HG02798 (cell line): ENCODE measurements around the gene TRIM54.
"Not testable (repeated sequence)": the region's sequence is repeated elsewhere in the genome, so short reads cannot be mapped to it uniquely, and the experiment has no call there.

Source experiments
- ATAC-seq: cut with Tn5 transposase; IDR thresholded peaks from one replicate; pipeline ENCODE4 v1.9.1; 2021; ENCODE audit warnings: mild to moderate bottlenecking; ENCODE audit not compliant: unreplicated experiment, poor library complexity

Gene TRIM54

GRCh38 chr2:27255660-27256059 is 26.6 kb upstream of the TRIM54 start:
- ATAC-seq, result no peak

- no peak for ATAC-seq
These were observed 25.3 kb upstream of the TRIM54 start for GRCh38 chr2:27256855-27257454.

GRCh38 chr2:27258051-27258450 is 24.2 kb upstream of the TRIM54 start:
- ATAC-seq, result no peak

- no peak for ATAC-seq
These were observed 20.8 kb upstream of the TRIM54 start for GRCh38 chr2:27261241-27261925.

- ATAC-seq, result no peak
These were observed 20.3 kb upstream of the TRIM54 start for GRCh38 chr2:27261926-27262298.

GRCh38 chr2:27262379-27263286 is 19.6 kb upstream of the TRIM54 start, which contains the start of gene SLC30A3:
Gene SLC30A3, minus strand, starts transcription at chr2:27263047. Its CDS starts 141 bp downstream, at chr2:27262906.
- ATAC-seq, result peak; percentile 57

GRCh38 chr2:27263287-27264252 is 18.7 kb upstream of the TRIM54 start:
- no peak for ATAC-seq

GRCh38 chr2:27264253-27264752 is 17.9 kb upstream of the TRIM54 start:
- ATAC-seq, result no peak

GRCh38 chr2:27264753-27265535 is 17.3 kb upstream of the TRIM54 start:
- peak; percentile 44 for ATAC-seq

- no peak for ATAC-seq
These were observed 16.7 kb upstream of the TRIM54 start for GRCh38 chr2:27265536-27265870.

GRCh38 chr2:27268296-27268695 is 13.9 kb upstream of the TRIM54 start:
- ATAC-seq, result not testable (repeated sequence)

- ATAC-seq, result no peak
These were observed 12.1 kb upstream of the TRIM54 start for GRCh38 chr2:27270131-27270530.

- ATAC-seq, result no peak
These were observed 11.6 kb upstream of the TRIM54 start for GRCh38 chr2:27270670-27271069.

- ATAC-seq, result no peak
These were observed 10.4 kb upstream of the TRIM54 start for GRCh38 chr2:27271631-27272340.

GRCh38 chr2:27272537-27273522 is 9.4 kb upstream of the TRIM54 start:
- ATAC-seq, result not testable (repeated sequence)

GRCh38 chr2:27275211-27276150 is 6.7 kb upstream of the TRIM54 start, which contains the start of gene DNAJC5G:
Gene DNAJC5G, plus strand, starts transcription at chr2:27275433. Its CDS starts 1,296 bp downstream, at chr2:27276729.
- ATAC-seq, result no peak
